ENCODE measurements around the gene POC5.

POC5 gene

GRCh38 chr5:75660678-75661465, 56.4 kb downstream of the POC5 start:
- no peak for DNase-seq (ENCODE audit: low read depth, low spot score)

DNA sequence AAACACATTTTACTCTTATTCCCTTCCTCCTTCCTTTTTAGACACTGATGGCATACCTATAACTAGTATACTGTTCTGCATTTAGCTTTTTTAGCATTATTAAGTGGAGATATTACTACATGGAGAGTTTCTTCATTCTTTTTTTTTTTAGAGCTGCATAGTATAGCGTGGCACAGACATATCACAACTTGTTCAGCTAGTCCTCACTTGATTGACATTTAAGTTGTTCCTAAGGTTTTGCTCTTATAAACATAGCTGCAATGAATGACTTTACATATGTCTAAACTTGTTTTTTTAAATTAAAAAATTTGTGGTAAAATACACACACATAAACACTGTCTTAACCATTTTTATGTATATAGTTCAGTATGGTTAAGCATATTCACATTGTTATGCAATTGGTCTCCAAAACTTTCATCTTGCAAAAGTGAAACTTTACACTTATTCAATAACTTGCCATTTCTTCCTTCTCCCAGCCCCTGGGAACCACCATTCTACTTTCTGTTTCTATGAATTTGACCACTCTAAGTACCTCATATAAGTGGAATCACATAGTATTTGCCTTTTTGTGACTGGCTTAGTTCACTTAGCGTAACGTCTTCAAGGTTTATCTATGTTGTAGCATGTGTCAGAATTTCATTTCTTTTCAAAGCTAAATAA, 57.3 kb downstream of the POC5 start:
- no peak for DNase-seq (ENCODE audit: low read depth, low spot score)

DNA sequence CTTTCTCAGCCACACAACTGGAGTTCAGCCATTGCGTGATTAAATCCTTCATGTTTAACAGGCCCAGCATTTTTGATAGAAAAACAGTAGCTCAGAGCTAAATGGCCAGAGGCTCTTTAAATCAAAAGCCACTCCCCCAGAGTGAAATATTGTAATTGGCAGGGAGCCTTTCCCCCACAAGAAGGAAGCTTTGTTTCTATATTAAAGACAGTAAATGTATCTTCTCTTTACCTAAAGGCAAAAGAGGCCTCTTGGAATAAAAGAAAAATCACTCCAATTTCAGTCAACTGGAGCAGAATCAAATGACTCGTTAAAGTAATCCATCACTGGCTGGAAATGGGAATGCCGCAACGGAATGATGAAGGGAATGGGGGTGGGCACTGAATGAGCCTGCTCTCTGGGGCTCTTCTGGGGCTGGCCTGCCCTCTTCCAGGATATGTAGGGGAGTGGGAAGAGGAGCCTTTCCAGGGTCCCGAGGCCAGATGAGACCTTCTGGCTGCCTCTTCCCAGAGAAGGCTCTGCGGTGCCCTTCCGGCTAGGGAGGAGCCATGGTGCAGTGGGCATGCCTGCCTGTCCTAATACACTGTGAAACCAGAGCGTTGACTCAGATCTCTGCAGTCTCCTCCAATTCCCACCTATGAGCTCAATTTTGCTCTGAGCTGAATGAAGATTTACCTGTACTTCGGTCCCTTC, 60.8 kb downstream of the POC5 start:
- peak; percentile 61 for DNase-seq (ENCODE audit: low read depth, low spot score)

DNA sequence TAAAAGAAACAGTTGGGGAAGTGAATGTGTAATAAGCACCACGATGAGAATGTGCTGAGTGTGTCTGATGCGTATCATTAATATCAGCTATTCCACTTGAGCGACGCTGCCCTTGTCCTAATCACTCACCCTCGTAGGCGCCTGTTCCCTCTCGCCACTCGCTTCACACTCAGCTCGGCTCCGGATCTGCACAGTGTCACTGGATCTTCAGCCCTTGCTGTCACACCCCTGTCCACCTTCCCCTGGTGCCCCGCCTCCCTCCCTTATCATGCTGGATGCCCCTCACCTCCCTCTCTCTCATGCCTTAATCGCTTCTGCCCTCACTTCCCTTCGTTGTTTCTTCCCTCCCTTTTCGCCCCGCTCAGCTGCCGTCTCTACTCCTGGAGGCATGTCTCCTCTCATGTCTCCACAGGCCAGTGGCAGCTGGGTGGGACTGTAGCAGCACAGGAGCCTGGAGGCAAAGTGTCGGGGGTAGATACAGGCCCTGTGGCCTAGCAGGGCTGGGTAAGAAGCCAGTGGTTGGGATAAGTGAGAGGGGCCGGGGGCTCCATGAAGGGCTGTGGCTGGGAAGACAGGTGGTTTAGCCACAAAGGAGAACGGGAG, 62.4 kb downstream of the POC5 start:
- no peak for DNase-seq (ENCODE audit: low read depth, low spot score)

GRCh38 chr5:75653521-75653920, 63.7 kb downstream of the POC5 start:
- DNase-seq (ENCODE audit: low read depth, low spot score): no peak

DNA sequence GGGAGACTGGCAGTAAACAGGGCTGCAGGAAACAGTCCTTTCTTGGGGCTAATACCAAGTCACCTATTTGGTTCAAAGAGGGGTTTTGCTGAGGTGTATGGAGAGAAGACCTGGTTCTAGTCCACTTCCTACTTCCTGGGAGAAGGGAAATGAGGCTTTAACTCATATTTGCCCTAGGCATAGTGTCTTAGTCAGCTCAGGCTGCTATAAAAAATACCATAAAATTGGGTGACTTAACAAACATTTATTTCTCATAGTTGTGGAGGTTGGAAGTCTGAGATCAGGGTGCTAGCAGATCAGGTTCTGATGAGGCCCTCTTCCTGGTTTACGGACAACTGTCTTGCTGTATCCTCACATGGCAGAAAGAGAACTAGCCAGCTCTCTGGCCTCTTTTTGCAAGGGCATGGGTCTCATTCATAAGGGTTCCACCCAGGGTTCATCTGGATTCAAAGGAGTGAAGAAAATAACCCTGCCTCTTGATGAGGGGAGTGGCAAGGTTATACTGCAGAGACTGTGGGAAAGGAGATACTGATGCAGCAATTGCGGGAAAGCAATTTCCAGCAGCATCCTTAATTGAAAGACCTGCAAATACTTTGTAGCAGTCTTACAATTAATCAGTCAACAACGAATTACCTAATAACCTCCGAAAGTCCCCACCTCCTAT, 65.5 kb downstream of the POC5 start:
- no peak for DNase-seq (ENCODE audit: low read depth, low spot score)

DNA sequence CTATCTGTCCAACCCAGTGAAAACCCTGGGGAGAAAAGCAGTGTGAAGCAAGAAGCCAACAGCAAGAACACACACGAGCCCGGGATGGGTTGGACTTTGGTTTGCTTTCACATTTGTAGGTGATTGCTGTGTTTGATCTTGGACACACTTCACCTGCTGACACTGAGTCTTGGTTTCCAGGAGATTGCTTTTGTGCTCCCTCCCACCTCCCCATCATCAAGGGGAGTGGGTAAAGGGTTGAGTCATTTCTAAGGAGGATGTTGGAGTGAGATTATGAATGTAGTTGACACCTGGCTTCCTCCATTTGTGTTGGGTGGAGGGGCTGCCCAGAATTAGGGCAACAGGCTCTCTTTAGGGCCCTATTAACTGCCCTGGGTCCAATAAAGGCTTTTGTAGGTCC, 68.5 kb downstream of the POC5 start:
- no peak for DNase-seq (ENCODE audit: low read depth, low spot score)

DNA sequence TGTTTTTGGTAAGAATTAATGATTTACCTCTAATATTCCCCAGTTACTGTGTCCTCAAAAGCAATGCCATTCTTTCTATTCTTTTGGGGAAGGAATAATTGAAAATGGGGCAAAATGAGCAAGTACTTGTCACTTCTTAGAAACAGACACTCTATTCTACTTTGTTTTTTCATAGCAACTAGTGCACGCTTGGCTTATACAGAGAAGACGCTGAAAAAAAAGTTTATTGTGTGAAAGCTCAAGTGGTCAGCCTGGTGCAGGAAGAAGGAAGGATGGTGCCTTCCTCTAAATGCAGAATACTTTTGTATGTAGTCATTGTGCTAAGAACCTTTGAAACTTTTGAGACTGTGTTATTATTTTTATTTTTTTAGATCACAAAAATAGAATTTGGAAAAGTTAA, 76.4 kb downstream of the POC5 start:
- no peak for DNase-seq (ENCODE audit: low read depth, low spot score)

DNA sequence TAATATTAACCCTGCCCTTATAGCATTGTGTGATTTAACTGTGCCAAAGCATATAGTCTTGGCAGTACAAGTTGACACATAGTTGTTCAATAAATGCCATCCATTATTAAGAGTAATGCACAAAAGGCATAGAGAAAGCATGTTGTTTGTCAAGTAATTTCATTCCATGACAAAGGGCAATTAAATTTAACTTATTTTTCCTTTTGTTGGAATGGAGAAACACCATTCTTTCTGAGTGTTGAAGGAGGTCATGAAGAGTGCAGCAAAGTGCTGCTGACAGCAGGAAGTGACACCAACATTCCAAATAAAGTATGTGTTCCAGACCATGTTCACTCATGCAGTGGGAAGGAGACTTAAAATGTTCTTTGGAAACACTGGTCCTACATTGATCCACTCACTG, 76.8 kb downstream of the POC5 start:
- DNase-seq (ENCODE audit: low read depth, low spot score): peak; percentile 66

GRCh38 chr5:75639535-75640311, 77.5 kb downstream of the POC5 start:
- no peak for DNase-seq (ENCODE audit: low read depth, low spot score)

- DNase-seq (ENCODE audit: low read depth, low spot score): no peak
Measured at GRCh38 chr5:75637949-75638348, 79.3 kb downstream of the POC5 start.

DNA sequence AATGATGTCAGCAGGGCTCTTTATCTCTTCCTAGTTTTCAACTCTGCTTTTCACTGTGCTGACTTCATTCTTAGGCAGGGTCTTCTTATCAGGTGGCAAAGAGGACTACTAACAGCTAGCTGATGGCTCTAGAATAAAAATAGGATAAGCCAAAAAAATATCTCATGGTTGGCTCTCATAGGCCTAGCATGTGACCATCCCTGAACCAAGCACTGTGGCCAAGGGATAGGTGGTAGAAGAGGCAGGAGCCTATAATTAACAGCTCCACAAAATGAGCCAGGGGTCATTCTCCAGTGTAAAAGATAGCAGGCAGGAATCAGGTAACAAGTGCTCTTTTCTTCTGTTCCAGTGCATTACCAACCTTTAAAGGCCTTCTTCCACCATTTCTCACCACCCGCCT, 84.9 kb downstream of the POC5 start:
- DNase-seq (ENCODE audit: low read depth, low spot score): no peak

GRCh38 chr5:75630875-75631274, 86.4 kb downstream of the POC5 start:
- no peak for DNase-seq (ENCODE audit: low read depth, low spot score)

- no peak for DNase-seq (ENCODE audit: low read depth, low spot score)
Measured at GRCh38 chr5:75627801-75628200, 89.4 kb downstream of the POC5 start.

- DNase-seq (ENCODE audit: low read depth, low spot score): no peak
Measured at GRCh38 chr5:75626959-75627358, 90.3 kb downstream of the POC5 start.
